ENCODE measurements around the gene HAL. TPM values are rescaled to one million over a fixed set of nuclear protein-coding genes. Genes with fewer than 3 reads are reported as not detected.

The HAL gene
- total and polyA plus RNA-seq, 10 of the 15 experiments (the other 5 are each of a cell fraction or from before 2014, with no cell fraction given), result 0.04 to 0.45 (median 0.13) TPM; not detected in 1

DNA sequence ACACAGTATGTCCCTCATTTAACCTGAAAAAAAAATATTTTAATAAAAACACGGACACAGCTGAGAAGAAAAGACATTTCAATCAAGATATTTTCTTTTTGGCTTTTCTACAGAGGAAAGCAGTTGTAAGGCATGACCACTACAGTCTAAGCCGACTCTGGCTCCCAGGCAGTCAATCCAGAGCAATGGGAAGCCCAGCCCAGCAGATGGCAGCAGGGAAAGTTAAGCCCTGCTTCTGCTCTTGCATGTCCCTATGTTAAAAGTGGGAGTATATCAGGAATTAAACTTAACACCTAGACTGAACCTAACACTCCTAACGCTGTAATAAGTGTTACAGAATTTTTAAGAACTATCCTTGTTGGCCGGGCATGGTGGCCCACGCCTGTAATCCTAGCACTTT is 19.5 kb upstream of the HAL start:
- Histone ChIP-seq H3K9ac (ENCODE audit: control insufficient read depth, insufficient read depth, low read length) (no peak overlapping the region), H3K36me3 (ENCODE audit: control insufficient read depth in 2 of 2, insufficient read depth in 2 of 2, low read length in 1 of 2) (peaks cover 1 to 8% of the 10 kb centered on the region in 2 experiments; a peak in 3 of 4 replicates), H3K4me3 (no peak overlapping the region), H3K27ac (ENCODE audit: control insufficient read depth, insufficient read depth) (no peak overlapping the region), H3K9me3 (replicated peaks; ENCODE audit: control insufficient read depth, insufficient read depth, low read length) (no peaks in the 10 kb centered on the region), H3K4me1 (ENCODE audit: control insufficient read depth, insufficient read depth, low read length) (peaks cover 7% of the 10 kb centered on the region), H3K79me2 (ENCODE audit: control insufficient read depth, insufficient read depth, low read length) (no peaks in the 10 kb centered on the region), H2AFZ (ENCODE audit: control insufficient read depth, low read depth, low read length) (no peak overlapping the region), H3K27me3 (replicated peaks in 1 of 2; ENCODE audit: control insufficient read depth in 2 of 2, insufficient read depth in 2 of 2, low read length in 1 of 2) (no peaks in the 10 kb centered on the region), H3K4me2 (ENCODE audit: control insufficient read depth, insufficient read depth) (no peak overlapping the region), H4K20me1 (ENCODE audit: control insufficient read depth, insufficient read depth) (no peaks in the 10 kb centered on the region)
- intact Hi-C loops (cut with micrococcal nuclease; ENCODE audit: unreplicated experiment) (no loop called here), in situ Hi-C loops (cut with MboI) (no loop called here)
- FAIRE-seq (no peak), DNase-seq (ENCODE audit: low read depth, low spot score) (no peak), ATAC-seq (no peak)
- POLR2A ChIA-PET, result no interaction called here
- SMC1A ChIA-PET (ENCODE audit: uncharacterized antibody, unreplicated experiment), result interaction anchor here (0.9 to 1.3 kb wide), 3 partner anchors 9 to 200 kb away, joined by 3 read pairs; no protein-coding TSS in a partner anchor
- no peak for TF ChIP-seq SREBF1 (IDR thresholded peaks at IDR 0.05; ENCODE audit: low read length)
- no peak for TF ChIP-seq KLF5 (IDR thresholded peaks at IDR 0.05; ENCODE audit: partially characterized antibody)
- no peak for TF ChIP-seq DPF2 (IDR thresholded peaks at IDR 0.05)
- TF ChIP-seq, protein P1, sequence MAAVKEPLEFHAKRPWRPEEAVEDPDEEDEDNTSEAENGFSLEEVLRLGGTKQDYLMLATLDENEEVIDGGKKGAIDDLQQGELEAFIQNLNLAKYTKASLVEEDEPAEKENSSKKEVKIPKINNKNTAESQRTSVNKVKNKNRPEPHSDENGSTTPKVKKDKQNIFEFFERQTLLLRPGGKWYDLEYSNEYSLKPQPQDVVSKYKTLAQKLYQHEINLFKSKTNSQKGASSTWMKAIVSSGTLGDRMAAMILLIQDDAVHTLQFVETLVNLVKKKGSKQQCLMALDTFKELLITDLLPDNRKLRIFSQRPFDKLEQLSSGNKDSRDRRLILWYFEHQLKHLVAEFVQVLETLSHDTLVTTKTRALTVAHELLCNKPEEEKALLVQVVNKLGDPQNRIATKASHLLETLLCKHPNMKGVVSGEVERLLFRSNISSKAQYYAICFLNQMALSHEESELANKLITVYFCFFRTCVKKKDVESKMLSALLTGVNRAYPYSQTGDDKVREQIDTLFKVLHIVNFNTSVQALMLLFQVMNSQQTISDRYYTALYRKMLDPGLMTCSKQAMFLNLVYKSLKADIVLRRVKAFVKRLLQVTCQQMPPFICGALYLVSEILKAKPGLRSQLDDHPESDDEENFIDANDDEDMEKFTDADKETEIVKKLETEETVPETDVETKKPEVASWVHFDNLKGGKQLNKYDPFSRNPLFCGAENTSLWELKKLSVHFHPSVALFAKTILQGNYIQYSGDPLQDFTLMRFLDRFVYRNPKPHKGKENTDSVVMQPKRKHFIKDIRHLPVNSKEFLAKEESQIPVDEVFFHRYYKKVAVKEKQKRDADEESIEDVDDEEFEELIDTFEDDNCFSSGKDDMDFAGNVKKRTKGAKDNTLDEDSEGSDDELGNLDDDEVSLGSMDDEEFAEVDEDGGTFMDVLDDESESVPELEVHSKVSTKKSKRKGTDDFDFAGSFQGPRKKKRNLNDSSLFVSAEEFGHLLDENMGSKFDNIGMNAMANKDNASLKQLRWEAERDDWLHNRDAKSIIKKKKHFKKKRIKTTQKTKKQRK (IDR thresholded peaks at IDR 0.05; ENCODE audit: low read depth, low read length), result no peak
- TF ChIP-seq FOXM1 (IDR thresholded peaks at IDR 0.05; ENCODE audit: low read depth, low read length), result no peak
- CTCF ChIA-PET, result interaction anchor here (1.1 to 1.7 kb wide), 2 partner anchors 9 to 502 kb away, joined by 4 read pairs; no protein-coding TSS in a partner anchor
- RAD21 ChIA-PET (ENCODE audit: unreplicated experiment), result no interaction called here
- no TSS peak for BruUV-seq (replicated peaks)
- WGBS (ENCODE audit: insufficient coverage, insufficient replicate concordance, low lambda C conversion rate, missing lambda C conversion rate), result 85% methylated on average over 5 of the region's 5 CpGs

Data from GM12878 (cell line).